Measurements from ENCODE around the gene CRYZL1. TPM values are rescaled to one million over a fixed set of nuclear protein-coding genes. Genes with fewer than 3 reads are reported as not detected.

CRYZL1 gene
- total and polyA plus RNA-seq, 3 experiments from 2014 or later: 30.6 to 34.9 (median 31.1) TPM

DNA sequence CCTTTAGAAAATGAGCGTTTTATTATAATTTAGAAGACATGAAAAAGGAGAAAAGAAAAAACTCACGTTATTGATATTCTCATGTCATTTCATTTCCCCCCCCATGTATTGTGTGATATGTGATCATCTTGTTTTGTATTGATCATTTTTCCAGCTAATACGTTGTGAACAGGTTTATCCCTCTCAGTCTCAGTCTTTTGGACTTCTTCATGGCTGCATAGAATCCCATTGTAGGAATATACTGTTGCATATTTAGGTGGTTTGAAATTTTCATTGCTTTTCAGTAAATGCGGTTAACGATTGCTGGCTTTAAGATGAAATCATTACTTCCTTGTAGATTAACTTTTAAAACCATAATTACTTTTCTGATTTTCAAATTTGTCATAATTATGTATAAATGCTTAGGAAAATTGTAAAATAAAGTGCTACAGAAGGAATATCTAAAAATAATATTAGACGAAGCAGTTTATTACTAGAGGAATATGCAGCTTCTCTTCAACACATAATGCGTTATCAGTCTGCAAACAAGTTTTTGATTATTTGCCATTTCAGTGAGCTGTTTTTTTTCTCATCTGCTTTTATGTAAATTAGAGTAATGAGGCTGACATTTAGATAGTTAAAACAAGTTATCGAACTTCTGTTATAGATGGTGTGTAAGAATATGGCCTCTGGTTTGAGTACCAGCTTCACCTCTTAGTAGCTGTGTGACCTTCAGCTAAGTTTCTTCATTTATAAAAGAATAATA is 96.9 kb downstream of the CRYZL1 start:
- Mint-ChIP-seq H3K27me3 (peaks cover 0 to 2% of the 10 kb centered on the region in 2 donors), H3K27ac (peak overlapping the region; percentile 92 to 100 (median 100)), H3K4me1 (peaks cover 64 to 68% (median 65%) of the 10 kb centered on the region in 3 donors), H3K4me3 (peak overlapping the region; percentile 93 to 100 (median 98)), H3K36me3 (peaks cover 0 to 52% (median 8%) of the 10 kb centered on the region in 3 donors), H3K9me3 (no peaks in the 10 kb centered on the region)
- H3K4me3 ChIP-seq (ENCODE audit: low read length): peak overlapping the region; percentile 98
- H3K27me3 ChIP-seq (ENCODE audit: insufficient read depth, low read length, poor library complexity, severe bottlenecking): no peaks in the 10 kb centered on the region
- no peaks in the 10 kb centered on the region for H3K9me3 ChIP-seq (ENCODE audit: low read length)
- no peak for DNase-seq
- peak overlapping the region; percentile 99 for H3K27ac ChIP-seq (ENCODE audit: low read depth, low read length)
- peaks cover 10% of the 10 kb centered on the region for H3K36me3 ChIP-seq (ENCODE audit: insufficient read depth, low read length)
- ChIA-PET CTCF (interaction anchor here (1.1 to 2.6 kb wide), 3 partner anchors 61 to 65 kb away, joined by 3 to 13 read pairs (median 3); partner anchors contain the start of gene TMEM50B), POLR2A (interaction anchor here (0.5 to 5.3 kb wide), 5 partner anchors 14 to 65 kb away, joined by 3 to 56 read pairs (median 7); partner anchors contain the start of genes DONSON and TMEM50B)
- H3K4me1 ChIP-seq (ENCODE audit: insufficient read depth, low read length): peaks cover 39% of the 10 kb centered on the region

DNA sequence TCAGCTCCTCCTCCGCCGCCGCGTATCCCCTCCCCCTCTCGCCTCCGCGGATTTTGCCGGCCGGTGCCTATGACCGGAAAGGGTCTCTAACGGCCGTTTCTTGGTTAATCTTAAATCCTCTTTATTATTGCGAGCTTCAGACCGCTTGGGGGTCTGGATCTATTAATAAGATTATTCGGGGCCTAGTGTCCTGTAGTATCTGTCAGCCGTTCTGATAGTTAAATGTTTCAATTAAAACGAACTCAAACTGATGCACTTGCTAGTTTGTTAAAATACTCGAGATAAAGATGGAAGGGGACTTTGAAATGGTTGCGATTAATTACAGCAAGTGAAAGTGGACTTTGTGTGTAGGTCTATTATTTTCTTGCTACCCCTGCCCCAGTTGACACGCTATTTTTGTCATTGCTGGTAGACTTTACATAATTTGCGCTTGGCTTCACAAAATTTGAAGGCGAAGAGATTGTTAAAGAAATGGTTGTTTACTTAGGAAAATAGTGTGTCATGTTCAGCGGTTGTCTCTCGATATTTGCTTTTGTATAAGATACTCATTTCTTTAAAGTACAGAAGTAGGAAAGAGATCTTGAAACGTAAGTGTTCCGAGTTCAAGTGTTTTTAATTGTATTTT is 97.9 kb downstream of the CRYZL1 start:
- no peaks in the 10 kb centered on the region for H3K9me3 ChIP-seq (ENCODE audit: low read length)
- ChIA-PET POLR2A (interaction anchor here (0.6 to 5.3 kb wide), 8 partner anchors 8 to 1006 kb away, joined by 3 to 56 read pairs (median 6); partner anchors contain the start of genes DONSON and TMEM50B), CTCF (interaction anchor here (1.1 to 2.6 kb wide), 4 partner anchors 8 to 64 kb away, joined by 4 to 13 read pairs (median 7); partner anchors contain the start of genes DNAJC28 and TMEM50B)
- peaks cover 12% of the 10 kb centered on the region for H3K36me3 ChIP-seq (ENCODE audit: insufficient read depth, low read length)
- DNase-seq: peak in 3 of 5 donors; percentile 48 to 74 (median 59)
- Mint-ChIP-seq H3K4me3 (peak overlapping the region; percentile 93 to 100 (median 98)), H3K27ac (peak overlapping the region; percentile 99 to 100 (median 100)), H3K36me3 (peaks cover 0 to 47% (median 5%) of the 10 kb centered on the region in 3 donors), H3K27me3 (peaks cover 0 to 2% of the 10 kb centered on the region in 2 donors), H3K9me3 (no peaks in the 10 kb centered on the region), H3K4me1 (peaks cover 57 to 64% (median 61%) of the 10 kb centered on the region in 3 donors)
- H3K4me3 ChIP-seq (ENCODE audit: low read length): peak overlapping the region; percentile 98
- no peaks in the 10 kb centered on the region for H3K27me3 ChIP-seq (ENCODE audit: insufficient read depth, low read length, poor library complexity, severe bottlenecking)
- peak overlapping the region; percentile 99 for H3K27ac ChIP-seq (ENCODE audit: low read depth, low read length)
- H3K4me1 ChIP-seq (ENCODE audit: insufficient read depth, low read length): peaks cover 39% of the 10 kb centered on the region

DNA sequence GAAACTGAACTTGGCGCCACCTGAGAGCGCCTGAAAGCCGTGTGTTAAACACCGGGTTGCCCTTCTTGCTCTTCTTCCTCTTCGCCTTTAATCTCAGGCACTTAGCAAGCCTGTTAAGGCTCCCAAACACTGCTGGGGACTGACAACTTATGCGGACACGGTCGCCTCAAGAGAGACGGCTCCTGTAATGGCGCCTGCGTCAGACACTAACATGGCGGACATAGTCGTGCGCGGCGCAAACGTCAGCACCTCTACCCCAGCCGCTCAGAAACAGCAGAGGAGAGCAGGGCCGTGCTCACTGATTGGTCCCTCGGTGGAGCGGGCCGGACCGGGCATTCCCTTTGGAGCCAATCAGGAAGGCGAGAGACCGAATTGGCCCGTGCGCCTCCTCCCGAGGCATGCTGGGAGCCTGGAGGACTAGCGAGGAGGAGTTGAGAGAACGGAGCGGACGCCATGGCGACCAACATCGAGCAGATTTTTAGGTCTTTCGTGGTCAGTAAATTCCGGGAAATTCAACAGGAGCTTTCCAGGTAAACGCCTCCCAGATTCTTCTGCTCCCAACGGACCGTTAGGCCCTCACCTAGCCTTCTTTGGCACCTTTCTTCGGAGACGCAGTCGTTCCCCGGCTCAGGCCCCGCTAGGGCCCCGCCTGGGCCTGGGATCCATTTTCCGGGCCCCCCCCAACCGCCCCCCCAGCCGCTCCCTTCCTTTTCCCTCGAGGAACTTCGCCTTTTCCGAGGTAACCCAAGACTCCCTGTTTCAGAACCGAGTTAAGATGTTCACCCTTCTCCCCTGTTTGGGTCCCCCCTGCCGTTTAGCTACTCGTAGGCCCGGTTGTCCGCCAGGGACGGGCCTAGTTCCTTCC is 98.7 kb downstream of the CRYZL1 start, which contains the start of gene SON:
Gene SON (plus strand): TSS at position 399 of the 865 bp plus-strand sequence. CDS start 55 bp downstream, at position 454.
- Mint-ChIP-seq H3K4me3 (peak within 1 kb of the TSS; percentile 93 to 100 (median 98)), H3K27me3 (peaks cover 0 to 2% of the 10 kb centered on the region in 2 donors), H3K27ac (peak within 1 kb of the TSS; percentile 99 to 100 (median 100)), H3K9me3 (no peaks in the 10 kb centered on the region), H3K4me1 (peaks cover 51 to 60% (median 54%) of the 10 kb centered on the region in 3 donors), H3K36me3 (peaks cover 0 to 44% (median 3%) of the 10 kb centered on the region in 3 donors)
- Histone ChIP-seq H3K27ac (ENCODE audit: low read depth, low read length) (peak within 1 kb of the TSS; percentile 99), H3K4me1 (ENCODE audit: insufficient read depth, low read length) (peaks cover 36% of the 10 kb centered on the region), H3K27me3 (ENCODE audit: insufficient read depth, low read length, poor library complexity, severe bottlenecking) (no peaks in the 10 kb centered on the region), H3K36me3 (ENCODE audit: insufficient read depth, low read length) (peaks cover 12% of the 10 kb centered on the region), H3K9me3 (ENCODE audit: low read length) (no peaks in the 10 kb centered on the region), H3K4me3 (ENCODE audit: low read length) (peak within 1 kb of the TSS; percentile 98)
- ChIA-PET POLR2A (interaction anchor here (0.6 to 5.3 kb wide), 13 partner anchors 8 to 1005 kb away, joined by 3 to 56 read pairs (median 5); partner anchors contain the start of genes DNAJC28, DONSON, IFNAR1 and PAXBP1), CTCF (interaction anchor here (1.1 to 2.6 kb wide), 4 partner anchors 8 to 63 kb away, joined by 4 to 13 read pairs (median 7); partner anchors contain the start of genes DNAJC28 and TMEM50B)
- peak; percentile 96 to 99 (median 97) for DNase-seq

DNA sequence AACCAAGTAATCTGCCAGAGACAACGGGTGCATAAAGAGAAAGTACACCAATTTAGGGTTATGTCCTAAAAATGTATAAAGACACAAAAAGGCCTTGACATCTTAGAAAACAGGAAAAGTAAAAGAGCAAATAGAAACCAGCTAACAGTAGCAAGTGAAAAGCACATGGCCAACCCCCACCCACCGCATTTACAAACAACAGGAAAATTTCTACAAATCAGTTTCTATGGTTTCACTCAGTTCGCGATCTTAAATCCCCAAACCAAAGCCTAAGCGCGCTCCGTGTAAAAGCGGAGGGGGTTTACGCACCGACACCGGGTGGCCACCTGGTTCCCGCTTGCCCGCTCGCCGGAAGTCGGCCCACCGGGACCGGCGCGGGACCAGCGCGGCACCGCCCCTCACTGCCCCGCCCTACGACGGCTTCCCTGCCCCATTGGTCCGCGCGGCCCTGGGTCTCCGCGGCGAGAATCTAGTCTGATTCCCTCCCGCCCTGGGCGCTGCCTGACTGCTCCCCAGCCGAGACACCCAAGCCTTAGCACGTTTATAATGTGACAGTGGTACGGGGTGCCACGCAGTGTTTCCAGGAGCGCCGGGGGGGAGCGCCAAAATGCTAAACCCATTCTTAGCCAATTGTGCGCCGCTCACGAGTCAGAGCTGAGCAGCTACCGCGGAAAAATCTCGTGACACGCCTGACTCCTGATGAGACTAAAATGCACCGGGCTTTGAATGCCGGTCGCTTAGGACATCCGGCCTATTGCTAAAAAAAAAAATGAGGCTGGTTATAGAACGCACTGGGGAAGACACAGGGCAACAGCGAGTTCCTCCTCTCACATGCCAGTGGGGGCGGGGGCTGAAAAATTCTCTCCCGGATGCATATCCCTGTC is 99.5 kb downstream of the CRYZL1 start, which contains the start of gene GART:
Gene GART (minus strand): TSS at position 362 of the 884 bp plus-strand sequence. CDS start 2,802 bp downstream, outside the sequence.
- DNase-seq: peak; percentile 75 to 87 (median 80)
- H3K27me3 Mint-ChIP-seq: peaks cover 0 to 2% of the 10 kb centered on the region in 2 donors
- Histone ChIP-seq H3K9me3 (ENCODE audit: low read length) (no peaks in the 10 kb centered on the region), H3K36me3 (ENCODE audit: insufficient read depth, low read length) (peaks cover 15% of the 10 kb centered on the region), H3K4me3 (ENCODE audit: low read length) (peak within 1 kb of the TSS; percentile 98), H3K27me3 (ENCODE audit: insufficient read depth, low read length, poor library complexity, severe bottlenecking) (no peaks in the 10 kb centered on the region), H3K27ac (ENCODE audit: low read depth, low read length) (peak within 1 kb of the TSS; percentile 99), H3K4me1 (ENCODE audit: insufficient read depth, low read length) (peaks cover 36% of the 10 kb centered on the region)
- ChIA-PET CTCF (interaction anchor here (1.3 to 2.6 kb wide), 2 partner anchors 51 to 62 kb away, joined by 4 to 10 read pairs; partner anchors contain the start of genes DNAJC28 and TMEM50B), POLR2A (interaction anchor here (0.6 to 5.3 kb wide), 11 partner anchors 9 to 814 kb away, joined by 3 to 56 read pairs (median 5); partner anchors contain the start of genes DNAJC28, DONSON, IFNAR1 and PAXBP1)
- H3K27ac Mint-ChIP-seq: peak within 1 kb of the TSS; percentile 99 to 100 (median 100)
- H3K4me1 Mint-ChIP-seq: peaks cover 48 to 62% (median 59%) of the 10 kb centered on the region in 3 donors
- peaks cover 7 to 46% (median 10%) of the 10 kb centered on the region in 3 donors for H3K36me3 Mint-ChIP-seq
- no peaks in the 10 kb centered on the region for H3K9me3 Mint-ChIP-seq
- peak within 1 kb of the TSS; percentile 93 to 100 (median 98) for H3K4me3 Mint-ChIP-seq

DNA sequence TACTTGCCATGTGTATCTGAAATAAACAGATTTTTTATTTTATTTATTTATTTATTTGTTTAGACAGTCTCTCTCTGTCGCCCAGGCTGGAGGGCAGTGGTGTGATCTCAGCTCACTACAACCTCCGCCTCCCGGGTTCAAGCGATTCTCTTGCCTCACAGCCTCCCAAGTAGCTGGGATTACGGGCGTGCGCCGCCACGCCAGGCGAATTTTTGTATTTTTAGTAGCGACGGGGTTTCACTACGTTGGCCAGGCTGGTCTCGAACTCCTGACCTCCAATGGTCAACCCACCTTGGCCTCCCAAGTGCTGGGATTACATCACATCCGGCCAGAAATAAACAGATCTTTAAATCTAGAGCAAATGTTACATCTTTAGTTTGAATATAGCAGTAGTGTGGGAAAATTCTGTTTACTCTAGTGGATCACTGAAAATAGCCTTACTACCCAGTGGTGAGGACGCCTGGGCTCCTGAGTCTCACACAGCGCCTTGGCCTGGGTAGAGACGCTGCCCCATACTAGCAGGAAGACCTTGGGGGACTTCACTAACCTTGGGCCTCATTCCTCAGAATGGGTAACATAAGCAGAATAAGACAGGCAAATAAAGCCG is 100.3 kb downstream of the CRYZL1 start:
- H3K4me3 Mint-ChIP-seq: peak overlapping the region; percentile 93 to 100 (median 98)
- no peaks in the 10 kb centered on the region for H3K9me3 Mint-ChIP-seq
- no peaks in the 10 kb centered on the region for H3K9me3 ChIP-seq (ENCODE audit: low read length)
- H3K36me3 ChIP-seq (ENCODE audit: insufficient read depth, low read length): peaks cover 19% of the 10 kb centered on the region
- no peaks in the 10 kb centered on the region for H3K27me3 ChIP-seq (ENCODE audit: insufficient read depth, low read length, poor library complexity, severe bottlenecking)
- peaks cover 35% of the 10 kb centered on the region for H3K4me1 ChIP-seq (ENCODE audit: insufficient read depth, low read length)
- peak overlapping the region; percentile 99 for H3K27ac ChIP-seq (ENCODE audit: low read depth, low read length)
- POLR2A ChIA-PET: interaction anchor here (1.0 to 5.3 kb wide), 6 partner anchors 42 to 813 kb away, joined by 4 to 56 read pairs (median 6); partner anchors contain the start of genes DNAJC28, DONSON, IFNAR1 and SYNJ1
- DNase-seq: no peak
- H3K27ac Mint-ChIP-seq: peak overlapping the region; percentile 89 to 100 (median 100)
- H3K4me1 Mint-ChIP-seq: peaks cover 46 to 58% (median 58%) of the 10 kb centered on the region in 3 donors
- CTCF ChIA-PET: interaction anchor here (2.6 kb wide), 1 partner anchor 62 kb away, joined by 10 read pairs; the partner anchor contains the start of gene TMEM50B
- peaks cover 12 to 52% (median 12%) of the 10 kb centered on the region in 3 donors for H3K36me3 Mint-ChIP-seq
- H3K27me3 Mint-ChIP-seq: peaks cover 0 to 2% of the 10 kb centered on the region in 2 donors
- H3K4me3 ChIP-seq (ENCODE audit: low read length): peak overlapping the region; percentile 98

DNA sequence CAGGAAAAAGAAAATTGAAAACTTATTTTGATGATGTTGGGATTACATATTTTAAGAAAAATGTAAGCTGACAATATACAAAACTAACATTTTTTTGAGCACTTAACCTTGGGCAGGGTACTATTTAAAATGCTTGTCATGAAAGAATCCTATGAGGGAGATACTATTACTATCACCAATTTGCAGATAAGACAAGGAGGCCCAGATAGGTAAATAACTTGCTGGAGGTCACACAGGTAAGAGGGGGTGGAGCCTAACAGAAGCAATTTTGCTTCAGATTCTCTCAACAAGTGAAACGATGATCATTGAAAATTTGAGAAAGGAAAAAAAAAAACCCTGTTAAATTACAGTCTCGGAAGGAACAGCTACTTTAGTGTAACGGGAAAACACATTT is 100.8 kb downstream of the CRYZL1 start:
- H3K27ac ChIP-seq (ENCODE audit: low read depth, low read length): no peak overlapping the region
- H3K27ac Mint-ChIP-seq: peak overlapping the region; percentile 35 to 99 (median 90)
- H3K36me3 Mint-ChIP-seq: peaks cover 11 to 55% (median 12%) of the 10 kb centered on the region in 3 donors
- H3K36me3 ChIP-seq (ENCODE audit: insufficient read depth, low read length): peaks cover 22% of the 10 kb centered on the region
- H3K9me3 ChIP-seq (ENCODE audit: low read length): no peaks in the 10 kb centered on the region
- peaks cover 42 to 53% (median 53%) of the 10 kb centered on the region in 3 donors for H3K4me1 Mint-ChIP-seq
- no peaks in the 10 kb centered on the region for H3K9me3 Mint-ChIP-seq
- POLR2A ChIA-PET: interaction anchor here (0.7 to 5.3 kb wide), 3 partner anchors 48 to 658 kb away, joined by 4 to 56 read pairs (median 10); partner anchors contain the start of genes DONSON and TMEM50B
- no peak for DNase-seq
- no peak overlapping the region for H3K4me3 ChIP-seq (ENCODE audit: low read length)
- peaks cover 0 to 2% of the 10 kb centered on the region in 2 donors for H3K27me3 Mint-ChIP-seq
- peak overlapping the region in 6 of 7 donors; percentile 70 to 99 (median 96) for H3K4me3 Mint-ChIP-seq
- no peaks in the 10 kb centered on the region for H3K27me3 ChIP-seq (ENCODE audit: insufficient read depth, low read length, poor library complexity, severe bottlenecking)
- H3K4me1 ChIP-seq (ENCODE audit: insufficient read depth, low read length): peaks cover 30% of the 10 kb centered on the region
- CTCF ChIA-PET: no interaction called here
